NAMALWA (cell line): ENCODE results near the gene ALPG.
"Not testable (repeated sequence)": the region's sequence is repeated elsewhere in the genome, so short reads cannot be mapped to it uniquely, and the experiment has no call there.

ENCODE experiments used
- DNase-seq: peaks from one replicate; pipeline ENCODE4 v3.0.0-alpha.2; 2015; ENCODE audit warnings: low spot score

ALPG gene

GRCh38 chr2:232398293-232399034, 8.2 kb upstream of the ALPG start:
- DNase-seq, result no peak

GRCh38 chr2:232400256-232401015, 6.2 kb upstream of the ALPG start:
- peak; percentile 41 for DNase-seq

GRCh38 chr2:232402518-232402917, 4.1 kb upstream of the ALPG start:
- DNase-seq, result no peak

- no peak for DNase-seq
Observed at GRCh38 chr2:232405943-232406510, 617 bp upstream of the ALPG start.

- DNase-seq, result not testable (repeated sequence)
Observed at GRCh38 chr2:232407428-232408150, 945 bp downstream of the ALPG start.

GRCh38 chr2:232408269-232408668, 1.6 kb downstream of the ALPG start:
- DNase-seq, result not testable (repeated sequence)

GRCh38 chr2:232409617-232410016, 3.0 kb downstream of the ALPG start:
- not testable (repeated sequence) for DNase-seq

GRCh38 chr2:232410238-232410900, 3.7 kb downstream of the ALPG start:
- DNase-seq, result no peak

- no peak for DNase-seq
Observed at GRCh38 chr2:232411901-232412629, 5.4 kb downstream of the ALPG start.

- DNase-seq, result no peak
Observed at GRCh38 chr2:232412986-232413385, 6.3 kb downstream of the ALPG start.

- DNase-seq, result no peak
Observed at GRCh38 chr2:232415138-232415690, 8.6 kb downstream of the ALPG start.

- no peak for DNase-seq
Observed at GRCh38 chr2:232415736-232416520, 9.3 kb downstream of the ALPG start.

- no peak for DNase-seq
Observed at GRCh38 chr2:232416521-232417470, 10.2 kb downstream of the ALPG start.

GRCh38 chr2:232417489-232417888, 10.8 kb downstream of the ALPG start:
- no peak for DNase-seq

GRCh38 chr2:232418056-232418455, 11.4 kb downstream of the ALPG start:
- DNase-seq, result no peak

GRCh38 chr2:232418466-232419244, 12.0 kb downstream of the ALPG start:
- no peak for DNase-seq

- no peak for DNase-seq
Observed at GRCh38 chr2:232419245-232420072, 12.8 kb downstream of the ALPG start.
